Ovary (tissue), 9 donors: ENCODE data around the gene UCK2. TPM values are rescaled to one million over a fixed set of nuclear protein-coding genes. Genes with fewer than 3 reads are reported as not detected.

ENCODE experiments used
- DNase-seq, 5 donors: peaks; one replicate each; pipeline ENCODE4 v3.0.0-alpha.2; 2019 to 2020
- H3K27ac ChIP-seq, 2 donors: fragments of 200-600 bp; one replicate each; pipeline versions ENCODE4 v1.5.1 to v1.8.0; 2019 to 2022
- H3K27me3 ChIP-seq: fragments of 200-600 bp; one replicate; pipeline ENCODE4 v1.8.0; 2022
- H3K36me3 ChIP-seq: fragments of 200-600 bp; sonication (generic); one replicate; pipeline ENCODE4 v1.5.1; 2019
- H3K4me1 ChIP-seq: one replicate; pipeline ENCODE4 v1.8.1; 2013; ENCODE audit warnings: mild to moderate bottlenecking, moderate library complexity; ENCODE audit not compliant: insufficient read depth
- H3K4me3 ChIP-seq: fragments of 200-600 bp; sonication (generic); one replicate; pipeline ENCODE4 v1.5.1; 2017
- H3K9me3 ChIP-seq, 2 donors: fragments of 200-600 bp in 1 of 2; sonication (generic) in 1 of 2; one replicate each; pipeline versions ENCODE4 v1.5.1 to v1.8.1; 2013 to 2019; ENCODE audit warnings: mild to moderate bottlenecking in 1 of 2, moderate library complexity in 1 of 2
- EP300 ChIP-seq: sonication (generic); formaldehyde crosslinking; IDR thresholded peaks from one replicate; pipeline ENCODE4 v1.6.1; 2017; ENCODE audit warnings: antibody characterized with exemption
- POLR2A ChIP-seq: fragments of 450-650 bp; IDR thresholded peaks from one replicate; pipeline ENCODE4 v1.6.1; 2017; ENCODE audit warnings: antibody characterized with exemption, mild to moderate bottlenecking, moderate library complexity
- WGBS, 3 donors: extraction: QIAGEN DNeasy Blood & Tissue Kit in 1 of 3; methylation state at CpG; one replicate each; pipeline versions ENCODE4 v1.1.5 to v1.1.7; 2013 to 2017; 5-methylcytosine and 5-hydroxymethylcytosine counted together
- intact Hi-C, 4 donors: fragments of 100-400 bp; cut with DNase I; formaldehyde crosslinking; loops; one replicate each; pipeline versions ENCODE4 v1.11.0 to v1.15.1; 2022 to 2023
- polyA plus RNA-seq, 2 donors: library from polyadenylated mRNA; stranded (reverse); fragments of 200-250 nt in 1 of 2; fragments of 350-450 nt in 1 of 2; fragmentation: Illumina TruSeq in 1 of 2; extraction: RNeasy Lipid Tissue Mini Kit (QIAGEN cat#74804) in 1 of 2; gene quantifications; one replicate each; pipeline ENCODE4 v1.2.3, GENCODE V29; 2013 to 2014
- total RNA-seq, 7 donors: library from RNA; depleted of rRNA in 2 of 7; stranded (reverse); fragments of >200 nt in 2 of 7; fragmentation: NEBNext Ultra II Directional in 3 of 7; extraction: Animal tissue kit (Norgen Biotek cat#: 25700) in 3 of 7; gene quantifications; one replicate each; pipeline versions ENCODE4 v1.1.0 to v1.2.4, GENCODE V29; 2016 to 2023
- TF ChIP-seq, protein P1 (sequence below), 3 donors: fragments of 450-650 bp in 2 of 3; fragments of 200-600 bp in 1 of 3; IDR thresholded peaks; one replicate each; pipeline versions ENCODE4 v1.5.1 to v1.8.0; 2016 to 2022; ENCODE audit warnings: antibody characterized with exemption in 3 of 3, mild to moderate bottlenecking in 1 of 3
- donor health status: DM: no; HTN: no; CAD: no; lungs with moderate emphysema.
- donor health status: DM: no; HTN: no; CAD: no.
- donor health status: Bipolar disorder and iron deficiency.
- donor health status: DM: yes; HTN: yes; CAD: no.
- donor health status: DM: no; HTN: no; CAD: no.
- donor health status: DM: yes; HTN: yes; CAD: no.

The UCK2 gene
- total and polyA plus RNA-seq, 9 donors = 7.3 to 22.7 (median 16.4) TPM

DNA sequence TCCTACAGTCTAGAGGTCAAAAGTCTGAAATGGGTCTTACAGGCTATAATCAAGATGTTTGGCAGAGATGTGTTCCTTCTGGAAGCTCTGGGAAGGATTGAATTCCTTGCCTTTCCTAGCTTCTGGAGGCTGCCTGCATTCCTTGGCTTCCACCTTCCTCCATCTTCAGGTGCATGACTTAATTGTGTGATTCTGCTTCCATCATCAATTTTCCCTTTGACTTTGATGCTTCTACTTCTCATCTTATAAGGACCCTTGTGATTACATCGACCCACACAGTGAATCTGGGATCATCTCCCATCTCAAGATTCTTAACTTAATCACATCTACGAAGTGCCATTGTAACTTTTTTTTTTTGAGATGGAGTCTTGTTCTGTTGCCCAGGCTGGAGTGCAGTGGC, 111.4 kb downstream of the UCK2 start:
- WGBS, 3 donors = 85 to 92% (median 91%) methylated on average over 2 of the region's 2 CpGs
- Histone ChIP-seq H3K4me3 (no peak overlapping the region), H3K9me3 (no peaks in the 10 kb centered on the region), H3K4me1 (no peaks in the 10 kb centered on the region), H3K36me3 (no peaks in the 10 kb centered on the region), H3K27me3 (no peaks in the 10 kb centered on the region), H3K27ac (no peak overlapping the region)
- intact Hi-C loops = loop anchor here in 1 of 4 donors (10.0 kb wide), 1 partner anchor 1116 kb away; no protein-coding TSS in a partner anchor
- DNase-seq = no peak
- no peak for TF ChIP-seq EP300
- TF ChIP-seq POLR2A = no peak
- TF ChIP-seq, protein P1, sequence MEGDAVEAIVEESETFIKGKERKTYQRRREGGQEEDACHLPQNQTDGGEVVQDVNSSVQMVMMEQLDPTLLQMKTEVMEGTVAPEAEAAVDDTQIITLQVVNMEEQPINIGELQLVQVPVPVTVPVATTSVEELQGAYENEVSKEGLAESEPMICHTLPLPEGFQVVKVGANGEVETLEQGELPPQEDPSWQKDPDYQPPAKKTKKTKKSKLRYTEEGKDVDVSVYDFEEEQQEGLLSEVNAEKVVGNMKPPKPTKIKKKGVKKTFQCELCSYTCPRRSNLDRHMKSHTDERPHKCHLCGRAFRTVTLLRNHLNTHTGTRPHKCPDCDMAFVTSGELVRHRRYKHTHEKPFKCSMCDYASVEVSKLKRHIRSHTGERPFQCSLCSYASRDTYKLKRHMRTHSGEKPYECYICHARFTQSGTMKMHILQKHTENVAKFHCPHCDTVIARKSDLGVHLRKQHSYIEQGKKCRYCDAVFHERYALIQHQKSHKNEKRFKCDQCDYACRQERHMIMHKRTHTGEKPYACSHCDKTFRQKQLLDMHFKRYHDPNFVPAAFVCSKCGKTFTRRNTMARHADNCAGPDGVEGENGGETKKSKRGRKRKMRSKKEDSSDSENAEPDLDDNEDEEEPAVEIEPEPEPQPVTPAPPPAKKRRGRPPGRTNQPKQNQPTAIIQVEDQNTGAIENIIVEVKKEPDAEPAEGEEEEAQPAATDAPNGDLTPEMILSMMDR (IDR thresholded peaks at IDR 0.05) = no peak

DNA sequence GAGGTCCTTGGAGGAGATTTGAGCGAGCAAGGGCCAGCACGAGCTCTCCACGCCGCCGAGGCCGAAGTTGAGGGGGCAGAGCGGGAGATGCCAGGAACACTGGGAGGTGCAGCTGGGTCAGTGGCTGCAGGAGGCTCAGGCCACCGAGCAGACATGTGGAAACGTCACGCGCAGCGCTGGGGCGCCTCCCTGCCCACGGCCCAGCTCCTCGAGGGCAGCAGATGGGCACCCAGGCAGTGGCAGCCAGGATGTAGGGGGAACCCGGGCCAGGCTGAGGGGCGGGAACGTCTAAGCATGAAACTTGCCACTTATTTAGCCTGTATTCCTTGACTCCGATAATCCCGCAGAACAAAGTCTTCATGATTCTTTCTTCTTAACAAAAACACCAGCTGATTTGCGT, 114.1 kb downstream of the UCK2 start:
- H3K9me3 ChIP-seq = no peaks in the 10 kb centered on the region
- H3K27me3 ChIP-seq = no peaks in the 10 kb centered on the region
- intact Hi-C loops = no loop called here
- TF ChIP-seq, protein P1 (IDR thresholded peaks at IDR 0.05) = no peak
- TF ChIP-seq POLR2A (no peak), EP300 (no peak)
- no peak for DNase-seq
- no peaks in the 10 kb centered on the region for H3K36me3 ChIP-seq
- no peaks in the 10 kb centered on the region for H3K4me1 ChIP-seq
- 90 to 91% (median 91%) methylated on average over 21 of the region's 21 CpGs for WGBS, 3 donors
- no peak overlapping the region for H3K4me3 ChIP-seq
- H3K27ac ChIP-seq = no peak overlapping the region

DNA sequence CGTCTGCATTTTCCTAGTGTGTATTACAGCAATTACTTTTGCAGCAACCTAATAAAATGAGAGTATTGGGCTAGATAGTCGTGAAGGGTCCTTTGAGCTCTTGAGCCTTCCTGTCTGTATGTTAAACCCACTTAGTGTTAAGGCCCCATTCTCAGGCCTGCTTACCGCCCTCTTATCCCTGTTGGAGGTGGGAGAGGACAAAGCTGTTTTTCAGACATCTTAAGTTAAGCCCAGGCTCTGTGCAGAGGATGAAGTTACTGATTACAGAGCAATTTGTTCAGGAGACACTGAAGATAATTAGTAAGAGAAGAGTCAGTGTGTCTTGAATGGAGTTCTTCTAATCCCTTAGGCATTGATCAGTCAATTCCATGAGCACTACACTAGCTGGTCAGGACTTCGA, 114.6 kb downstream of the UCK2 start:
- H3K4me3 ChIP-seq = no peak overlapping the region
- H3K27ac ChIP-seq = no peak overlapping the region
- H3K27me3 ChIP-seq = no peaks in the 10 kb centered on the region
- H3K4me1 ChIP-seq = no peaks in the 10 kb centered on the region
- no peaks in the 10 kb centered on the region for H3K9me3 ChIP-seq
- DNase-seq = no peak
- WGBS, 3 donors = 67 to 80% (median 79%) methylated on average over 4 of the region's 4 CpGs
- TF ChIP-seq EP300 = no peak
- TF ChIP-seq POLR2A = no peak
- TF ChIP-seq, protein P1 (IDR thresholded peaks at IDR 0.05) = no peak
- intact Hi-C loops = no loop called here
- no peaks in the 10 kb centered on the region for H3K36me3 ChIP-seq

DNA sequence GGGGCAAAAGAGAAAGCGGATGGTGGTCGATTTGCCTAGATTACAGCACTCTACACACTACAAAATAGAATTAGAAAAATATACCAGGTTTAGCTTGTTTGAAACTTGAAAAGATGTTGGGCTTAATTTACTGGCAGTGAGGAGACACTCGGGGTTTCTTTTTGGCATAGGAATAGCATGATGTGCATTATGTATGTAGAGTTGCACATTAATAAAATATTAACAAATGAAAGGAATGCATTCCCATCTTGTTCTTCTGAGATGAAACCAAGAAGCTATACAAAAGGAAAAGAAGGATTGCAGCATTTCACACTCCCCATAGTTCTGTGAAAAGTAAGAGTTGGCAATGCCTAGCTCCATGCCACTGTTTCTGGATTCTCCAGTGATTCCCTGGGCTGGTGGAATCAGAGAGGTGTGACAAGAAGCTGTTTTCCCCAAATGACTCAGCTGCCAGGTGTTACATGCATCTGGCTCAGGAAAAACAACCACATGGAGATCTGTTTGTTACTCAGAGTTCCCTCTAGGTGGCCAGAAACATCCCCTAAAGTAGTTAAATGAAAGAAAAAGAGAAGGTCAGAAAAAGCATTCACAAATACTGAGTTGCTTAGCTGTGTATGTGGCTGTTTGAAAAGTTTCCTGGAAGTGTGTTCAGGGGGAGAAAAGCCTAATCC, 115.6 kb downstream of the UCK2 start:
- Histone ChIP-seq H3K4me3 (no peak overlapping the region), H3K27me3 (no peaks in the 10 kb centered on the region), H3K36me3 (no peaks in the 10 kb centered on the region), H3K27ac (no peak overlapping the region), H3K4me1 (no peaks in the 10 kb centered on the region), H3K9me3 (no peaks in the 10 kb centered on the region)
- intact Hi-C loops = no loop called here
- no peak for DNase-seq
- TF ChIP-seq POLR2A = no peak
- TF ChIP-seq EP300 = no peak
- TF ChIP-seq, protein P1 (IDR thresholded peaks at IDR 0.05) = no peak
- WGBS, 3 donors = 69 to 77% (median 75%) methylated on average over 3 of the region's 3 CpGs
